Right lobe of liver (tissue), 6 donors: ENCODE data around the gene NID2. TPM values are rescaled to one million over a fixed set of nuclear protein-coding genes. Genes with fewer than 3 reads are reported as not detected.

Source experiments
- ATAC-seq, 4 donors: fragments of 200-7000 bp; cut with Tn5 transposase; one replicate each; pipeline ENCODE4 v1.9.1; 2020; ENCODE audit warnings: mild to moderate bottlenecking in 4 of 4, moderate library complexity in 4 of 4
- DNase-seq, 3 donors: peaks; one replicate each; pipeline ENCODE4 v3.0.0-alpha.2; 2020
- H3K27ac ChIP-seq, 3 donors: fragments of 200-600 bp; one replicate each; pipeline ENCODE4 v1.8.0; 2022
- H3K27me3 ChIP-seq, 2 donors: fragments of 200-600 bp; one replicate each; pipeline ENCODE4 v1.8.0; 2022
- H3K36me3 ChIP-seq, 4 donors: fragments of 200-600 bp; sonication (generic) in 1 of 4; one replicate each; pipeline versions ENCODE4 v1.5.1 to v1.8.0; 2017 to 2022; ENCODE audit warnings: control low read depth in 1 of 4
- H3K4me1 ChIP-seq, 4 donors: fragments of 200-600 bp; sonication (generic) in 1 of 4; one replicate each; pipeline versions ENCODE4 v1.5.1 to v1.8.0; 2017 to 2022; ENCODE audit warnings: control low read depth in 1 of 4
- H3K4me3 ChIP-seq, 3 donors: fragments of 200-600 bp; one replicate each; pipeline ENCODE4 v1.8.0; 2022
- H3K9me3 ChIP-seq, 4 donors: fragments of 200-600 bp; sonication (generic) in 1 of 4; one replicate each; pipeline versions ENCODE4 v1.5.1 to v1.8.0; 2017 to 2022; ENCODE audit warnings: control low read depth in 1 of 4
- CTCF ChIP-seq, 4 donors: fragments of 200-600 bp in 3 of 4; fragments of 450-650 bp in 1 of 4; IDR thresholded peaks; one replicate each; pipeline versions ENCODE4 v1.5.1 to v1.8.0; 2016 to 2022; ENCODE audit warnings: antibody characterized with exemption in 4 of 4, mild to moderate bottlenecking in 2 of 4
- POLR2A ChIP-seq: fragments of 450-650 bp; IDR thresholded peaks from one replicate; pipeline ENCODE4 v1.6.1; 2017; ENCODE audit warnings: antibody characterized with exemption, mild to moderate bottlenecking
- WGBS: methylation state at CpG from one replicate; pipeline ENCODE4 v1.1.6; 2018; ENCODE audit warnings: low coverage, low lambda C conversion rate; ENCODE audit not compliant: insufficient coverage; ENCODE audit errors: missing lambda C conversion rate; 5-methylcytosine and 5-hydroxymethylcytosine counted together
- intact Hi-C, 2 donors: fragments of 100-400 bp; cut with DNase I; formaldehyde crosslinking; loops; one replicate each; pipeline versions ENCODE4 v1.11.2 to v1.14.1; 2022
- total RNA-seq, 6 experiments: library from RNA; depleted of rRNA in 2 of 6; stranded (reverse); fragments of >200 nt in 2 of 6; fragmentation: NEBNext Ultra II Directional in 3 of 6; extraction: Animal tissue kit (Norgen Biotek cat#: 25700) in 3 of 6; gene quantifications; one replicate each; pipeline versions ENCODE4 v1.1.0 to v1.2.4, GENCODE V29; 2016 to 2023
- donor health status: DM: no; HTN: yes; CAD: no.
- donor health status: DM: no; HTN: no; CAD: no.
- donor health status: DM: no; HTN: no; CAD: no.
- donor health status: DM: no; HTN: yes; CAD: no.
- donor health status: DM: no; HTN: yes; CAD: no.

The NID2 gene
- total RNA-seq, 6 experiments from 2014 or later = 1.7 to 12.9 (median 4.5) TPM

GRCh38 chr14:52042371-52043289, 26.2 kb downstream of the NID2 start:
- H3K4me1 ChIP-seq = no peaks in the 10 kb centered on the region
- TF ChIP-seq CTCF (IDR thresholded peaks at IDR 0.05) (no peak), POLR2A (no peak)
- no peaks in the 10 kb centered on the region for H3K36me3 ChIP-seq
- H3K27ac ChIP-seq = no peak overlapping the region
- WGBS = 50% methylated on average over 8 of the region's 8 CpGs
- H3K9me3 ChIP-seq = no peaks in the 10 kb centered on the region
- intact Hi-C loops = no loop called here
- H3K4me3 ChIP-seq = no peak overlapping the region
- no peaks in the 10 kb centered on the region for H3K27me3 ChIP-seq
- no peak for ATAC-seq
- no peak for DNase-seq

GRCh38 chr14:52040598-52040997, 28.3 kb downstream of the NID2 start:
- H3K27ac ChIP-seq = no peak overlapping the region
- no peak for DNase-seq
- whole genome bisulfite sequencing = 61% methylated on average over 7 of the region's 7 CpGs
- no peaks in the 10 kb centered on the region for H3K36me3 ChIP-seq
- no peaks in the 10 kb centered on the region for H3K4me1 ChIP-seq
- no peaks in the 10 kb centered on the region for H3K9me3 ChIP-seq
- no peak for TF ChIP-seq CTCF (IDR thresholded peaks at IDR 0.05)
- TF ChIP-seq POLR2A = no peak
- intact Hi-C loops = no loop called here
- no peaks in the 10 kb centered on the region for H3K27me3 ChIP-seq
- ATAC-seq = no peak
- H3K4me3 ChIP-seq = no peak overlapping the region

GRCh38 chr14:52039124-52039815, 29.6 kb downstream of the NID2 start:
- Histone ChIP-seq H3K27ac (no peak overlapping the region), H3K9me3 (no peaks in the 10 kb centered on the region), H3K36me3 (no peaks in the 10 kb centered on the region), H3K4me1 (no peaks in the 10 kb centered on the region), H3K27me3 (no peaks in the 10 kb centered on the region), H3K4me3 (no peak overlapping the region)
- intact Hi-C loops = no loop called here
- DNase-seq (no peak), ATAC-seq (no peak)
- TF ChIP-seq POLR2A (no peak), CTCF (IDR thresholded peaks at IDR 0.05) (no peak)
- 57% methylated on average over 7 of the region's 7 CpGs for WGBS

- ATAC-seq (no peak), DNase-seq (no peak)
- WGBS = 53% methylated on average over 9 of the region's 10 CpGs
Measured at GRCh38 chr14:52033101-52033642, 35.7 kb downstream of the NID2 start.

More at GRCh38 chr14:52033101-52033642, 35.7 kb downstream of the NID2 start:
- intact Hi-C loops = no loop called here
- Histone ChIP-seq H3K4me3 (no peak overlapping the region), H3K4me1 (no peaks in the 10 kb centered on the region), H3K27me3 (no peaks in the 10 kb centered on the region), H3K9me3 (no peaks in the 10 kb centered on the region), H3K27ac (no peak overlapping the region), H3K36me3 (no peaks in the 10 kb centered on the region)
- TF ChIP-seq POLR2A = no peak
- no peak for TF ChIP-seq CTCF (IDR thresholded peaks at IDR 0.05)
